ENCODE measurements around the gene SKIDA1.

GRCh38 chr10:21467633-21468032 lies 57.8 kb downstream of the SKIDA1 start:
- TF ChIP-seq CTCF (IDR thresholded peaks at IDR 0.05): no peak
- no peak for TF ChIP-seq POLR2A (IDR thresholded peaks at IDR 0.05)

All from tibial nerve (tissue), 3 donors.